Activated naive CD4-positive, alpha-beta T cell treated with anti-CD3 and anti-CD28 coated beads, Interleukin-2, amount 50 U/mL, for 24 hours (primary cell): ENCODE results near the gene OR2V1.
A peak's percentile ranks its signal among the peaks of the same experiment; 100 is the strongest.
"Not testable (repeated sequence)": the region's sequence is repeated elsewhere in the genome, so short reads cannot be mapped to it uniquely, and the experiment has no call there.

Experiments used
- H3K27ac Mint-ChIP-seq: one replicate; pipeline ENCODE4 v1.8.0; 2021; ENCODE audit warnings: mild to moderate bottlenecking, mixed read lengths
- H3K27me3 Mint-ChIP-seq: one replicate; pipeline ENCODE4 v1.8.0; 2021; ENCODE audit warnings: mixed read lengths
- H3K36me3 Mint-ChIP-seq: one replicate; pipeline ENCODE4 v1.8.0; 2021; ENCODE audit warnings: mixed read lengths
- H3K4me1 Mint-ChIP-seq: one replicate; pipeline ENCODE4 v1.8.0; 2021; ENCODE audit warnings: mixed read lengths
- H3K4me3 Mint-ChIP-seq: one replicate; pipeline ENCODE4 v1.8.0; 2021; ENCODE audit warnings: mild to moderate bottlenecking, mixed read lengths
- H3K9me3 Mint-ChIP-seq: one replicate; pipeline ENCODE4 v1.8.0; 2021; ENCODE audit warnings: mixed read lengths

OR2V1 gene

DNA sequence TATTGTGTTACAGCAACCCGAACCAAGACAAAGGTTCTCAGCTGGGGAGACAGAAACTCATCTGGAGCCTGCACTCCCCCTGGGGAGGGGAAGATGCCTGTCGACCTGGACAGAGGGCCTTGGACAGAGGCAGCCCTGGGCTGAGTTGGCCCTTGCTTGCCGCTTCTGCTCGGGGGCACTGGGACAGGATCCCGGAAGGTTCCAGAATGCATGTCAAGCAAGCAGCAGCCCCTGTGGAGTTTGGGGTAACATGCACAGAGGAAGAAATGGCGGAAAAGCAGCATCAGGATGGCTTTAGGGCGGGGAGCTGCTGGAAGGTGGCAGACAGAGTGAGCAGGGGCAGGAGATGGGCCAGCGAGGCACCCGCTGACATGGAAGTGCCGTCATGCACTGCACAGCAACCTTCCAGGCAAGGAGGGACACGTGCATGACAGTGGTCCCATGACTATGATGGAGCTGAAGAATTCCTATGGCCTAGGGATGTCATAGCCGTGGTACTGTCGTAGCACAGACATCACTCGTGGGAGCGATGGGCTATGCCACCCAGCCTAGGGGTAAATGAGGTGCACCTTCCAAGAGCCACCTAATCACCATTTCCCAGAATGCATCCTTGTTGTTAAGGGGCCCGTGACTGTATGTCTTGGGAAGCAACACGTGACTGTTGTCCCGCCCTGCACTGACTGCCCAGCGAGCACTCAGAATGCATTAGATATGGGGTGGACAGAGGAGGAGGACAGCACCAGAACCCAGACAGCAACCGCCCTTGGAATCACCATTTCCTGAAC is 26.2 kb downstream of the OR2V1 start:
- H3K9me3 Mint-ChIP-seq, H3K4me3 Mint-ChIP-seq, H3K27ac Mint-ChIP-seq, H3K36me3 Mint-ChIP-seq: not testable (repeated sequence)
- Mint-ChIP-seq H3K27me3 (peaks cover 43% of the 10 kb centered on the region), H3K4me1 (peaks cover 19% of the 10 kb centered on the region)

DNA sequence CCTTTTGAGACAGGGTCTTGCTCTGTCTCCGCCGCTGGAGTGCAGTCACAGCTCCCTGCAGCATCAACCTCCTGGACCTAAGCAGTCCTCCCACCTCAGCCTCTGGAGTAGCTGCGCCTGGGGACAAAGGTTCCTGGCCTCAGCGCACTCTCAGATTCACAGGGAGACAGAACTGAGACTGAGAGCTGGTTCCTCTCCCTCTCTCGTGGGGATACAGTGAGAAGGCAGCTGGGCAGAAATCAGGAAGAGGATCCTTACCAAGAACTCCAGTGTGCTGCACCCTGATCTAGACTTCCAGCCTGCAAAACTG is 26.8 kb downstream of the OR2V1 start:
- H3K27ac Mint-ChIP-seq, H3K36me3 Mint-ChIP-seq, H3K9me3 Mint-ChIP-seq: not testable (repeated sequence)
- H3K4me3 Mint-ChIP-seq: peak overlapping the region; percentile 83
- peaks cover 46% of the 10 kb centered on the region for H3K27me3 Mint-ChIP-seq
- H3K4me1 Mint-ChIP-seq: peaks cover 24% of the 10 kb centered on the region

DNA sequence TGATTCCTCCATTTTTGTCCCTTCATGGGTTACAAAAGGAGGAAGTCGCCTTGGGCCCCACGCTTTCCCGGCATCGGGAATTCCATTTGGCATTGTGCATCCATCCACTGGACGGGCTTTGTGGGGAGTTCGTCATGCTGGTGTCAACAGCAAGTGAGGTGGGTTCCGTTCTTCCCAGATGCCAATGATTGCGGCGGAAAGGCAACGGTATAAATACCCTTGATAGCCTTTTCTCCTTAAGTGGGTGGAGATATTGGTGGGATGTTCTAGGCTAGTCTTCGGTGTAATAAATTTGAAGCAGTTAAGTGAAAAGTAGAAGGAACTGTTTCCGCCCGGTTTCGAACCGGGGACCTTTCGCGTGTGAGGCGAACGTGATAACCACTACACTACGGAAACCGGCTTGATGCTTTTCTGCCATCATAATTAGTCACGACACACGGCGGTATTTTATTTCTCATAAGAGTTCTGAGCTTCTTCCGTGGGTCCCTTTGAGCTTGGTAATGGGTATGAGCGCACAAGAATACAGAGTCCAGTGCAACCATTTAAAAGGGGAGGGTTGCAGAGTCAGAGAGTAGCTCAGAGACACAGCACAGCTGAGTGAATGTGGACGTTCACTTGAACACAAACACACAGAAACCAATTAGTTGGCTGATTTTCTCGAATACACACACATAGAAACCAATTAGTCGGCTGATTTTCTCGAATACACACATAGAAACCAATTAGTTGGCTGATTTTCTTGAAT is 28.9 kb downstream of the OR2V1 start:
- H3K9me3 Mint-ChIP-seq, H3K27ac Mint-ChIP-seq, H3K4me3 Mint-ChIP-seq, H3K36me3 Mint-ChIP-seq: not testable (repeated sequence)
- H3K27me3 Mint-ChIP-seq: peaks cover 35% of the 10 kb centered on the region
- peaks cover 24% of the 10 kb centered on the region for H3K4me1 Mint-ChIP-seq

- not testable (repeated sequence) for H3K36me3 Mint-ChIP-seq, H3K27ac Mint-ChIP-seq, H3K9me3 Mint-ChIP-seq, H3K4me3 Mint-ChIP-seq
- peaks cover 33% of the 10 kb centered on the region for H3K27me3 Mint-ChIP-seq
- H3K4me1 Mint-ChIP-seq: peaks cover 24% of the 10 kb centered on the region
Observed at GRCh38 chr5:181101030-181101641, 29.8 kb downstream of the OR2V1 start.

- H3K36me3 Mint-ChIP-seq: no peaks in the 10 kb centered on the region
- H3K4me1 Mint-ChIP-seq: peaks cover 20% of the 10 kb centered on the region
- no peaks in the 10 kb centered on the region for H3K9me3 Mint-ChIP-seq
- H3K4me3 Mint-ChIP-seq: peak overlapping the region; percentile 51
- H3K27ac Mint-ChIP-seq: no peak overlapping the region
- peaks cover 28% of the 10 kb centered on the region for H3K27me3 Mint-ChIP-seq
Observed at GRCh38 chr5:181100121-181100875, 30.7 kb downstream of the OR2V1 start.

DNA sequence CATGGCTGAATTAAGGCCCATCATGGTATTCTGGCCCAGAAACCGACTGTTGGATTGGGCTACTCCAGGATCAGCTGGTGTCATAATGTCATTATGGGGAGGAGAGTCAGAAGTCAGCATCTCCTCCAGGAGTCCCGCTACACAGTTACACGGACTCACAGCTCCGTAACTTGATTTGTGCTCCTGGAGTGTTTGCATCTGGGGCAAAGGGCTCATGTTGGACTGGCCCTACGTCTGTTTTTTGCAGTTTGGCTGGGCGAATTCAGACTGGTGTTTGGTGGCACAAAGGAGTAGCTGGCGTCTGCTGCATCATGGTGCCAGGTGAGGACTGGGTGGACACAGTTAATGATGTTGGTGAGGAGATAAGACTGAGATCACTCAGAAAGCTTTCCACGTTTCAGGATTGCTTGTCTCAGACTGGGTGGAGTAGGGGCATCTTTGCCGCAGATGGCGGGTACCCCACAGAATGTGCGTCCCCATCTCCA is 31.3 kb downstream of the OR2V1 start:
- H3K27ac Mint-ChIP-seq: no peak overlapping the region
- H3K36me3 Mint-ChIP-seq: no peaks in the 10 kb centered on the region
- peak overlapping the region; percentile 49 for H3K4me3 Mint-ChIP-seq
- H3K4me1 Mint-ChIP-seq: peaks cover 18% of the 10 kb centered on the region
- no peaks in the 10 kb centered on the region for H3K9me3 Mint-ChIP-seq
- H3K27me3 Mint-ChIP-seq: peaks cover 28% of the 10 kb centered on the region

DNA sequence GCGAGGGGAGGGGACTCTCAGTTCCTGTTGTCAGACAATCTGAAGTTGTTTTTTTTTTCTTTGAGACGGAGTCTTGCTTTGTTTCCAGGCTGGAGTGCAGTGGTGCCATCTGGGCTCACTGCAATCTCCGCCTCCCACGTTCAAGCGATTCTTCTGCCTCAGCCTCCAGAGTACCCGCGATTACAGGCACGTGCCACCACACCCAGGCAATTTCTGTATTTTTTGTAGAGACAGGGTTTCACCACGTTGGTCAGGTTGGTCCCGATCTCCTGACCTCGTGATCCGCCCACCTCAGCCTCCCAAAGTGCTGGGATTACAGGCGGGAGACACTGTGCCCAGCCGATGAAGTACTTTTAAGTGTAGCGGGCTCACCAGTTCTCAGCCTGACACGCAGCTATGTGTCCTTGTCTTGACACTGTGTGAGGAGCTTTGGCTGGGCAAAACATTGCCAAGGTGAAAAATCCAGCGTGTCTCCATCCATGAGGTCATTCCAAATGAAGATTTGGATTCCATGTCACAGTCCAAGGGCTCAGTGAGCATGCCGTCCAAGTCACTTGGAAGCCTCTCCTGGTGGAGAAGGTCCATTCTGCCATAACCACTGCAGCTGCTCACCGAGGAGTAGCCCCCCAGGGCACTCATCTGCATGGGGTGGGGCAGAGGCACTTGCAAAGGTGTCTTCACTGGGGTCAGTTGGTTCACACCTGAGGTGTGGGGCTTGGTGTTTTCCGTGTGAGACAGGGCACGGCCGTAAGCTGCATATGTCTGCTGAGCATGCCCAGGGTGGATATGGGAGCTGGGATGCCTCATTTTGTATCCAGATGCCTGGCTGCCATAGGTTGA is 32.0 kb downstream of the OR2V1 start:
- Mint-ChIP-seq H3K27ac (no peak overlapping the region), H3K36me3 (no peaks in the 10 kb centered on the region), H3K4me3 (no peak overlapping the region), H3K9me3 (no peaks in the 10 kb centered on the region), H3K4me1 (peaks cover 12% of the 10 kb centered on the region), H3K27me3 (peaks cover 21% of the 10 kb centered on the region)

DNA sequence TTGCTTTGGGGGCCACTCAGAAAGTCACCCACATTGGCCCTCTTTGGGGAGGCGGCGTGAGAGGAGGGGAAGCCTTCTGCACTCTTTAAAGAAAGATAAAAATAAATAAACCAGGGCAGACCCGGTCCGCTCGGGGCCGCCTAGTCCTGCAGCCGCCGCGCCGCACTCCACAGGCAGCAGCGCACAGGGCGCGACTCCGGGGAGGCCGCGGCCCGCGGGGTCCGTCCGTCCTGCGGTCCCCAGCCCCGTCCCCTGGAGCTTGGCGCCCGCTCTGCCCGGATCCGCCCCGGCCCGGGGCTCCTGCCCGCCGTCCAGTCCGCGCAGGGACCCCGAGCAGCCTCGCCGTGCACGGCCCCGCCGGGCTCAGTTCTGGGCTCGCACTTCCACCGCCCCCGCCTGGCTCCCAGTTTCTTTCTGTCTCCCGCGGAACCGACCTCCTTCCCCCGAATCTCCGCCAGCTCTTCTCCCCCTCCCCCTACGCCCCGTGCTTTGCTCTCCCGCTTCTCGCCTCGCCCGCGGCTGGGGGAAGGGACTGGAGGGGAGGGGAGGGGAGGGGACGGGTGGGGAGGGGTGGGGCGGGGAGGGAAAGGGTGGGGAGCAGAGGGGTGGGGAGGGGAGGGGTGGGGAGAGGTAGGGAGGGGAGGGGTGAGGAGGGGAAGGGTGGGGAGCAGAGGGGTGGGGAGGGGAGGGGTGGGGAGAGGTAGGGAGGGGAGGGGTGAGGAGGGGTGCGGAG is 33.0 kb downstream of the OR2V1 start:
- H3K9me3 Mint-ChIP-seq, H3K4me3 Mint-ChIP-seq, H3K36me3 Mint-ChIP-seq, H3K27ac Mint-ChIP-seq: not testable (repeated sequence)
- Mint-ChIP-seq H3K4me1 (peaks cover 11% of the 10 kb centered on the region), H3K27me3 (peaks cover 24% of the 10 kb centered on the region)

DNA sequence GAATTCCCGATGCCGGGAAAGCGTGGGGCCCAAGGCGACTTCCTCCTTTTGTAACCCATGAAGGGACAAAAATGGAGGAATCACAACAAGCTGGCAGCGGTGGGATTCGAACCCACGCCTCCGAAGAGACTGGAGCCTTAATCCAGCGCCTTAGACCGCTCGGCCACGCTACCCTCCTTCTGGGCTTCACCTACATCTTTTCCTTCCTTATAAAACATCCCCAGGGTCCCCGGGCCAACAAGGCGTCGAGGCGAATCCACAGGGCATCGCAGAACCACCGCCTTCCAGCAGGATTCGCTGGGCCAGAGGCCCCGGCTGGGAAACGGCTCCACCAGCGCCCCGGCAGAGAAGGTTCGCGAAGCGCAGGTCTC is 33.6 kb downstream of the OR2V1 start:
- H3K27ac Mint-ChIP-seq, H3K36me3 Mint-ChIP-seq, H3K4me3 Mint-ChIP-seq, H3K9me3 Mint-ChIP-seq: not testable (repeated sequence)
- Mint-ChIP-seq H3K4me1 (peaks cover 11% of the 10 kb centered on the region), H3K27me3 (peaks cover 26% of the 10 kb centered on the region)

DNA sequence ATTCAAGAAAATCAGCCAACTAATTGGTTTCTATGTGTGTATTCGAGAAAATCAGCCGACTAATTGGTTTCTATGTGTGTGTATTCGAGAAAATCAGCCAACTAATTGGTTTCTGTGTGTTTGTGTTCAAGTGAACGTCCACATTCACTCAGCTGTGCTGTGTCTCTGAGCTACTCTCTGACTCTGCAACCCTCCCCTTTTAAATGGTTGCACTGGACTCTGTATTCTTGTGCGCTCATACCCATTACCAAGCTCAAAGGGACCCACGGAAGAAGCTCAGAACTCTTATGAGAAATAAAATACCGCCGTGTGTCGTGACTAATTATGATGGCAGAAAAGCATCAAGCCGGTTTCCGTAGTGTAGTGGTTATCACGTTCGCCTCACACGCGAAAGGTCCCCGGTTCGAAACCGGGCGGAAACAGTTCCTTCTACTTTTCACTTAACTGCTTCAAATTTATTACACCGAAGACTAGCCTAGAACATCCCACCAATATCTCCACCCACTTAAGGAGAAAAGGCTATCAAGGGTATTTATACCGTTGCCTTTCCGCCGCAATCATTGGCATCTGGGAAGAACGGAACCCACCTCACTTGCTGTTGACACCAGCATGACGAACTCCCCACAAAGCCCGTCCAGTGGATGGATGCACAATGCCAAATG is 34.1 kb downstream of the OR2V1 start:
- not testable (repeated sequence) for H3K4me3 Mint-ChIP-seq, H3K36me3 Mint-ChIP-seq, H3K27ac Mint-ChIP-seq, H3K9me3 Mint-ChIP-seq
- peaks cover 27% of the 10 kb centered on the region for H3K27me3 Mint-ChIP-seq
- peaks cover 11% of the 10 kb centered on the region for H3K4me1 Mint-ChIP-seq

DNA sequence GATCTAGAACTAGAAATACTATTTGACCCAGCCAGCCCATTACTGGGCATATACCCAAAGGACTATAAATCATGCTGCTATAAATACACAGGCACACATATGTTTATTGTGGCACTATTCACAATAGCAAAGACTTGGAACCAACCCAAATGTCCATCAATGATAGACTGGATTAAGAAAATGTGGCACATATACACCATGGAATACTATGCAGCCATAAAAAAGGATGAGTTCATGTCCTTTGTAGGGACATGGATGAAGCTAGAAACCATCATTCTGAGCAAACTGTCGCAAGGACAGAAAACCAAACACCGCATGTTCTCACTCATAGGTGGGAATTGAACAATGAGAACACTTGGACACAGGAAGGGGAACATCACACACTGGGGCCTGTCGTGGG is 35.8 kb downstream of the OR2V1 start:
- not testable (repeated sequence) for H3K9me3 Mint-ChIP-seq, H3K4me3 Mint-ChIP-seq, H3K4me1 Mint-ChIP-seq, H3K27ac Mint-ChIP-seq, H3K36me3 Mint-ChIP-seq
- peaks cover 24% of the 10 kb centered on the region for H3K27me3 Mint-ChIP-seq

DNA sequence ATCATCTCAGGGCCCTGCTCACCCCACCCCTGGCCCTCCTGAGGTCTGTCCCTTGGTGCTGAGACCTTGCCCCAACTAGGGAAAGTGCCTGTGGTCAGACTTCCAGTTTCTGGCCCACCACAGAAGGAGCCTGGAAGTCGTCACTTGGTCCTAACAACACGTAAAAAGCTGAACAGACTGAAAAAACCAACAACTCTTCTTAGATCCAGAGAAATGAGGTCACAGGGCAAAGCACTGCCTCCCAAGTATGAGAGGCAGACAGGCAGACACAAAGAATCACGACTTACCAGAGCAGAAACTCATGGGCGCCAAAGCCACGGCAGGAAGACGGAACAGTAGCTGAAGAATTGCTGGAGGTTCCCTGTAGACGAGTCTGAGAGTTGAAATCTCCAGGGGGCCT is 38.5 kb downstream of the OR2V1 start:
- Mint-ChIP-seq H3K27me3 (peaks cover 13% of the 10 kb centered on the region), H3K36me3 (no peaks in the 10 kb centered on the region), H3K27ac (no peak overlapping the region), H3K4me3 (no peak overlapping the region), H3K4me1 (no peaks in the 10 kb centered on the region), H3K9me3 (no peaks in the 10 kb centered on the region)

DNA sequence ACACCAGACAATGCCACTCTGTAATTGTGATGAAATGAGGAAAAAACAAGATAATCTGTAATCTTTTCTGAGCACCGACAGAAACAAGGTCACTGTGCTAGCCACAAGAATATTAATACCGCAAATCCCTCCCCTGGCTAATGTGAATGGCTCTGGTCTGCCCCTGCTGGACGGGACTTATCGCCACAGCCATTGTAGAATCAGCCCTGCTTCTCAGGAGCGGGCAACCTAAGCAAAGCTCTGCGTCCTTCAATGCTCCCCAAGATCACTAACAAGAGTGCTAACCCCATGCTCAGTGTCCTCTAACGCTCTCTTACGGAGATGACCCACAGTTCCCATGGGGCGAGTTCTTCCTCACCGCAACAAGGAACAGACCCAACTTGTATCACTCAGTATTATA is 42.7 kb downstream of the OR2V1 start:
- no peaks in the 10 kb centered on the region for H3K4me1 Mint-ChIP-seq
- no peak overlapping the region for H3K27ac Mint-ChIP-seq
- H3K27me3 Mint-ChIP-seq: peaks cover 16% of the 10 kb centered on the region
- H3K9me3 Mint-ChIP-seq: no peaks in the 10 kb centered on the region
- H3K4me3 Mint-ChIP-seq: no peak overlapping the region
- no peaks in the 10 kb centered on the region for H3K36me3 Mint-ChIP-seq

GRCh38 chr5:181087309-181087708 is 43.7 kb downstream of the OR2V1 start:
- H3K27me3 Mint-ChIP-seq: peaks cover 17% of the 10 kb centered on the region
- no peak overlapping the region for H3K27ac Mint-ChIP-seq
- H3K36me3 Mint-ChIP-seq: no peaks in the 10 kb centered on the region
- no peaks in the 10 kb centered on the region for H3K4me1 Mint-ChIP-seq
- no peaks in the 10 kb centered on the region for H3K9me3 Mint-ChIP-seq
- no peak overlapping the region for H3K4me3 Mint-ChIP-seq
